ENCODE data around the gene MPRIP.

DNA sequence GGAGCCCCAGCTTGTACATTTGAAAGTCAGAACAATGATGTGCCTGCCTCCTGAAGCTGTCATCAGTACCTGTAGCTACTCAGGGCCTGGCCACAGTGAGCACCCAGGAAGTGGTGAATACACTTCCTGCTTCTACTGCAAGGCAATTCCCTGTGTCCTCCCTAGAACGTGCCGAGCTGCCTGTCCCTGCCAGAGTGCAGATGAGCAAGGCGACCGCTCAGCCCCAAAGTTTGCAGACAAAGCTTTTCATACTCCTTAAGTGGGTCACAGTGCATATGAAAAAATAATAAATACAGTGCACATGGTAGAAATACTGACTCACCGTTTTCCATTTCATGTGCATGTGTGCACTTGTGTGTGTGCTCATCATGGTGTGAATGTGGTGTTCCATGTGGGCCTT, 77.3 kb downstream of the MPRIP start:
- no peak for TF ChIP-seq CTCF (IDR thresholded peaks at IDR 0.05; ENCODE audit: borderline replicate concordance, extremely low read depth, low read length, poor library complexity, severe bottlenecking)
- no peak for TF ChIP-seq EZH2 (IDR thresholded peaks at IDR 0.05; ENCODE audit: borderline replicate concordance, low read depth, low read length, severe bottlenecking)

All from DND-41 (cell line).